ENCODE measurements around the gene GPR84.
"Not testable (repeated sequence)": the region's sequence is repeated elsewhere in the genome, so short reads cannot be mapped to it uniquely, and the experiment has no call there.

Gene GPR84

GRCh38 chr12:54354271-54354670 is 10.0 kb downstream of the GPR84 start:
- DNase-seq: not testable (repeated sequence)

GRCh38 chr12:54352891-54353874 is 11.1 kb downstream of the GPR84 start:
- DNase-seq: peak; percentile 50

- peak; percentile 70 for DNase-seq
These were observed 12.2 kb downstream of the GPR84 start for GRCh38 chr12:54352022-54352531.

- no peak for DNase-seq
These were observed 12.9 kb downstream of the GPR84 start for GRCh38 chr12:54351341-54351740.

GRCh38 chr12:54350743-54351142 is 13.5 kb downstream of the GPR84 start:
- no peak for DNase-seq

GRCh38 chr12:54349679-54350078 is 14.6 kb downstream of the GPR84 start:
- DNase-seq: no peak

- no peak for DNase-seq
These were observed 15.2 kb downstream of the GPR84 start for GRCh38 chr12:54349036-54349435.

- DNase-seq: peak; percentile 52
These were observed 22.6 kb downstream of the GPR84 start for GRCh38 chr12:54341378-54342300.

- DNase-seq: no peak
These were observed 23.4 kb downstream of the GPR84 start for GRCh38 chr12:54340846-54341245.

GRCh38 chr12:54338698-54339296 is 25.5 kb downstream of the GPR84 start:
- no peak for DNase-seq

- no peak for DNase-seq
These were observed 26.2 kb downstream of the GPR84 start for GRCh38 chr12:54337854-54338650.

GRCh38 chr12:54337280-54337842 is 26.9 kb downstream of the GPR84 start:
- no peak for DNase-seq

GRCh38 chr12:54333420-54334034 is 30.8 kb downstream of the GPR84 start:
- no peak for DNase-seq

- no peak for DNase-seq
These were observed 32.8 kb downstream of the GPR84 start for GRCh38 chr12:54331461-54331860.

- no peak for DNase-seq
These were observed 33.8 kb downstream of the GPR84 start for GRCh38 chr12:54330442-54330841.

GRCh38 chr12:54329759-54330158 is 34.5 kb downstream of the GPR84 start:
- DNase-seq: no peak

- no peak for DNase-seq
These were observed 35.5 kb downstream of the GPR84 start for GRCh38 chr12:54328595-54329337.

GRCh38 chr12:54325442-54326109 is 38.7 kb downstream of the GPR84 start:
- not testable (repeated sequence) for DNase-seq

- DNase-seq: peak; percentile 98
These were observed 39.5 kb downstream of the GPR84 start, which contains the start of gene COPZ1 for GRCh38 chr12:54324617-54325441. COPZ1 (plus strand) TSS chr12:54325131; CDS start chr12:54325164, 33 bp downstream.

Data from NCI-H2171 (cell line).